A172 (cell line): ENCODE data around the gene WDR5. TPM values are rescaled to one million over a fixed set of nuclear protein-coding genes. Genes with fewer than 3 reads are reported as not detected.

Experiments used
- DNase-seq: peaks from one replicate; pipeline ENCODE4 v3.0.0-alpha.2; 2015; ENCODE audit warnings: low spot score
- total RNA-seq: library from RNA; depleted of rRNA; stranded (reverse); fragments of >200 nt; shearing (Covaris generic); gene quantifications from 2 replicates; pipeline ENCODE4 v1.2.3, GENCODE V29; 2014

The WDR5 gene
- total RNA-seq, 1 experiment from 2014 or later, result 35.7 TPM

DNA sequence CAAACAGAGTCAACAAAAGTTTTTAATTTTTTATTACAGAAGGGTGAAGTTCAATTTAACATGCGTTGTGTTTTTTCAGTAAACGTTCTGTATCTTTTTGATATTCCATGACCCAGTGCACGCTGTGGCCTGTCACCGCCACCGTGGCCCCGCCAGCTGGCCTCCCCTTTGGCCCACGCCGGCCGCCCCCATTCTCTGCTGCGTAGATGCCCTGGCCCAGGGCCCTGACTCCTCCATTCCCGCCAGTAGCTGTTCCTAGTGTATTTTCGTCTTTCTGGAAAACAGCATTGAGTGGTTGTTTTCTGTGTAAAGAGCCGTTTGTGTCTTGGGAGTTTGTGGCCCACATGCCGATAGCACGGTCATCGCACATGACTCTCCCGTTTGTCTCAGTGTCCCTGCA lies 22.4 kb downstream of the WDR5 start:
- DNase-seq, result no peak

DNA sequence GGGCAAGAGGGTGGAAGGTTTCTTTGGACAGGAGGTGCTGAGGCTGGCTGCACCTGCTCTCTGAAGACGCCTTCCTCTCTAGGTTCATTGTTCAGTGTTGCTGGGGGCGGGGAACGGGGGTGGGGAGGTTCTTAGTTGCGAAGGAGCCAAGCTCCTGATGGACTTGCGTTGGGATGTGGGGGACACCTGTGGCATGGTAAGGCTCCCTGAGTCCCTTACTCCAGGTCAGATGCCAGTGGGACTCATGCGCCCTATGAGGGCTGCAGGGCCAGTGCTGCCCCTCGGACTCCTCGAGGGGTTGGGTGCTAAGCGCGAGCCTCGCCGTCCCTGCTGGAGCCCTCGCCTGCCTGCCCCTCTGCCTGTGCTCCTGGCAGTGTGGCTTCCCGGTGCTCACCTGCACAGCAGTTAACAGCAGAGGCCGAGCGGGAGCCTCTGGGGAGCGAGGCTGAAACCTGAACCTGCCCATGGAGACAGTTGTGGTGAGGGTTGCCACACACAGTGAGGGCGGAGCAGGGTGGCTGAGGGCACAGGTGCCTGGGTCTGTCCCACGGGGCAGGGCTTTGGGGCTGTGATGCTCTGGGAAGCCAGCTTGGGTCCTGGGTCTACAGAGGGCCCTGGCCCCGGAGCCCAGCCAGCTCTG lies 23.0 kb downstream of the WDR5 start:
- no peak for DNase-seq

DNA sequence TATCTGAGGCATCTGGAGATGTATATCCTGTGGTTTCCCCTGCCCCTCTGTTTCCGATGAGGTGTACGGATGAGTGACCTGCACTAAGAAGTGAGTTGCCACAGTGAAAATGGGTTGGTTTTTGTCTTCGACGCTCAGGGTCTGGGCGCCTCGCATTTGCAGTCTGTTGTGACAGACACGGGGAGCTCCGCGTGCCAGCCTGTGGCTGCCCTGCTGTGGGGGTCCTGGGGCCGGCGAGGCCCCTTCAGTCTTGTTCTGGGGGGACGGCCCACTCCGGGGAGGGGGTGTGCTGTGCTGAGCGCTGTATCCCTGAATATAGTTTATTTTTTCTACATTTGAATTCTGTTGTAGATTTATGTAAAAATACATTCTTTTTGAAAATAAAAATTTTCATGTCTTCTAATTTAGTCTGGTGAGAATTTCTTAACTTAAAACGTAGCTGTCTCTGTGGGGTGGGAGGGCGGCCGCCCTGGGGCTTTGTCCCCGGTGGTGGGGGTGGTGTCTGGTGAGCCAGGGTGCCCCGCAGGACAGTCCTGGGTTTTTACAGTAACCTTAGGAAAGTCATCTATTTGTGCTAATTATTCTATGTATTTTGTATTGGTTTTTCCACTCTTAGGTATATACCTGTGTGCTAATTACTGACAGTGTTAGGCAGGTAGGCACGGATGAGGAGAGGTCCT lies 23.8 kb downstream of the WDR5 start:
- no peak for DNase-seq

DNA sequence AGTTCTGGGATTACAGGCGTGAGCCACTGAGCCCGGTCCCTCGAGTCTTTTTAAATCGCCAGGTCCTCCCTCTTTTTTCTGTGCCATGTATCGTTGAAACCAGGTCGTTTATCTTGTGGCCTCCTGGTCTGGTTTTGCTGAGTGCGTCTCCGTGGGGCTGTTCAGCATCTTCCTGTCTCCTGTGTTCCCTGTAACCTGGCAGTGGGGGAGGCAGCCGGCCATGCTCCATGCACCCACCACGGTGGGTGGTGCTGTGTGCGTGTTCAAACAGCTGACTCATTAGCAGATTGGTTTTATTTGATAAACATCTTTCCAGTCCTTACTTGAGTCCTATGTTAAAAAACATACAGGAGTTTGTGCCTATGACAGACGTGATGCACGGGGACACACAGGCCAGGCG lies 25.8 kb downstream of the WDR5 start:
- no peak for DNase-seq

DNA sequence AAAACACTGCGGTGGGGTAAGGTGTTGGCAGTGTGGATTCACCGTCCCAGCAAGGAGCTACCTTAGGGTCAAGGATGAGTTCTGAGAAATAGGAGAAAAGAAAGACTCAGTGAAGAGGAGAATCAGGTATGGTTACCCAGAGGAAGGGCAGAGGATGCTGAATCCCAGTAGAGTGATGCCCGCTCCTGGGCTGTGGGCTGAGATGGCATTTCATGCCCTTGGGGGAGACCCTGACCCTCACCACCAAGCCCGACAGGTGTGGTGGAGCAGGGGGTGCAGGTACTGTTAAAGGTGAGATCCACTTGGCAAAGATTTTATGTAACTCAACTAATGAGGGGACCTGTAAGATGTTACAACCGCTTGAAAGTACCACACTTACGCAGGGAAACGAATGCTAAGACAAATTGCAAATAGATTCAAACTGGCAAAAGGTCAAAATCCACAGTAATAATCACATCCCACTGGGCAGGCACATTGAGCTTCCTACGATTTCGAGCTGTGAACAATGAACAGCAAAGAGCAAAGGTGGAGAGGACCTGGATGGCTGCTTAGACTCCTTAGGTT lies 26.4 kb downstream of the WDR5 start:
- DNase-seq, result no peak

DNA sequence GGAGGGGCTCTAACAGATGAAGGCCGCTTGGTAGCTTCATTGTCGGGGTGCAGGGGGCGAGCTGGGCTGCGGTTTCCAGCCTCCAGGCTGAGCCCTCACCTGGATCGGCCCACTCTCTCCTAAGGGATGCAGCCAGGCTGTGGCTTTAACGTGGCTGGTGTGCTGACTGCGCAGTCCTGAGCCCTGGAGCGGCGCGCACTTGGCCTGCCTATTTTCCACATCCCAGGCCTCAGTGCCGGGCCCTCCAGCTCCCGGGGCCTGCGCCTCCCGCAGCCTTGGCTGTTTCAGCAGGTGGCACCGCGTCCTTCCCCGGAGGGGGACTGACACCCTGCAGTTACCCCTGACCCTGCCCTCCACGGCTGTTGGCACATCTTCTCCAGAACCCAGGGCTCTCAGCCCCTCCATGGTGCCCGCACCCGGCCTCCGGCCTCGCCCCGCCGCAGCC lies 27.1 kb downstream of the WDR5 start:
- DNase-seq, result no peak

DNA sequence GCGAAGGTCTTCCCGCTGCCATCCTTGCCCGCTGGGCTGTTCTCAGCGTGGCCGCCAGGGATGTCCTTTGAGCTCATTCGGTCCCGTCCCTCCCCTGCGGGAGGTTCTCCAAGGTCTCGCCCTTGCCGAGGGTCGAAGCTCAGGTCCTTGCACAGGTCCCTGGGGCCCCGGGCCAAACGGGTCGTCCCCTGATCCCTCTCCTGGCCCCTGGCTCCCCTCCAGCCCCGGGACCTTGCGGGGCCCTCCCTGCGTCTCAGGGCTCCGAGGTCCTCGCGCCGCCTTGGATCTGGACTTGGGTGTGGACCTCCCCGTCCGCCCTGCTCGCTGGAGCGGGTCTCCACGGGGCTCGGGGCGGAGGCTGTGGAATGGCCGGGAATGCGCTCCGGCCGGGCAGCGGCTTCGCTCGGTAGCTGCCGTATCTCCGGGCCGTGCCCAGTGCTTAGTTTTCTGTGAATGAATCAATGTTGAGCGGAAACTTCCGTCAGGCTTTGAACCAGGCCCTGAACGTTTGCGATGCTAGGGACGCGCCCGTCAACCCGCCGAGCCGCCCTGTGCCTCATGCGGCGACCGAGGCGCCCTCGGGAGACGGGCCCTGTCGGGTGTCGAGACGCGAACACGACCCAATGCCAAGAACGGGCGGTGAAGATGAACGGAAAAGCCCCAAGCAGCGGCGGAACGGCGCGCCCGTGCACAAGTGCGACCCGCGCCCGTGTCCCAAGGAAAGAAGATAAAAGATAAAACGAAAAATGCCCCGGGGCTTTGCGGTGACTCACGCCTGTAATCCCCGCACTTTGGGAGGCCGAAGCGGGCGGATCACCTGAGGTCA lies 27.7 kb downstream of the WDR5 start:
- no peak for DNase-seq

DNA sequence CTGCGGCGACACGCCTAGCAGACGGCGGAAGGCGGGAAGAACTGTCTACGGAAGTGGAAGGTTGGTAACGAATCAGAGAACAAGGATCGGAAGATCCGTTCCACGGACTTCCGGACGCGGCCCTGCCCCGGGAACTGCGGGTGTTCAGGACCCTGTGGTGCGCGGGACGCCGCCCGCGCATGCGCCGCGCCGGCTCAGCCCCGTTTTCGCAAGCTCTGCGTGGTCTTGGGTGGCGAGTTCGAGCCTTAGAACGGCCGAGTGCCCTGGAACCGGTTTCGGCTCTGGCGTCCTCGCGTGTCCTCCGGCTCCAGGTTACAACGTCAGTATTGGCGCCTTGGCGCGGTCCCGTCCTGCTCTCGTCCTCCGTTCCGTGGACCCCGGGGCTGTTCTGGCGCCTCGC lies 29.0 kb downstream of the WDR5 start:
- no peak for DNase-seq

DNA sequence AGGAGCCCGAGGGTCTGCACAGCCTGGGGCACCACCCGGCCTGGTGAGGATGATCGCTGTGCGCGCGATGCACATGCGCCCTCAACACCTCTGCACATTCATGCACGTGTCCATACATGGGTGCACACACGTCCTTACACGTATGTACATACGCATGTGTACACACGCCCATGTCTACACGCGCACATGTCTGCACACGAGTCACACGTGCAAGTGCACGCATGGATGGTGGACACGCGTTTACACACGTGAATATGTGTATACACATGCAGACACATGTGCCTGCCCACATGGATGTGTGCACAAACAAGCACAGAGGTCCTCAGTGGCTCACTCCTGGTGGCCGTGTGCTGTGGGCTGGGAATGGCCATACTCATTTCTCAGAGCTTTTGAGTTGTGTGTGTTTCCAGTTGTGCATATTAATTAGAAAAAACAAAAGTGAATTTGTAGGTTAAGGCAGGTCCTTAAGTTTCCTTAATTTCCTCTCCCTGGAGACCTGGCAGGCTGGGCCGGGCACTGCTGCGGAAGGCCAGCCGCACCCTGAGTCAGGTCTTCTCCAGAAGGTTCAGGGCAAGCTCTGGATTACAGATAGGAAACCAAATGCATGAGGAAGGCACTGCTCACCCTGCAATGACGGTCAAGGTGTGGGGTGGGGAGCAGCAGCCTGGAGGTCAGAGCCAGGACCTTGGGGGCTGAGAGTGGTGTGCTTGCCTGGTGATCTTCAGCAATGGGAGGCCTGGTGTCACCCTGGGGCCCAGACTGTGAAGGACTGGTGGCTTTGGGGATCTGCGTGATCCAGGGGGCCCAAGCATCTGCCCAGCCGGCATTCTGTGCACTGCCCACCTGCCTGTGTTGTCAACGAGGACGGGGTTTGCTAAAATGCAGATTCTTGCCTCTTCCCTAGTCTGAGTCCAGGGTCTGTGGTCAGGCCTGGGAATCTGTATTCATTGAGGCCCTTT lies 29.8 kb downstream of the WDR5 start:
- DNase-seq, result no peak

DNA sequence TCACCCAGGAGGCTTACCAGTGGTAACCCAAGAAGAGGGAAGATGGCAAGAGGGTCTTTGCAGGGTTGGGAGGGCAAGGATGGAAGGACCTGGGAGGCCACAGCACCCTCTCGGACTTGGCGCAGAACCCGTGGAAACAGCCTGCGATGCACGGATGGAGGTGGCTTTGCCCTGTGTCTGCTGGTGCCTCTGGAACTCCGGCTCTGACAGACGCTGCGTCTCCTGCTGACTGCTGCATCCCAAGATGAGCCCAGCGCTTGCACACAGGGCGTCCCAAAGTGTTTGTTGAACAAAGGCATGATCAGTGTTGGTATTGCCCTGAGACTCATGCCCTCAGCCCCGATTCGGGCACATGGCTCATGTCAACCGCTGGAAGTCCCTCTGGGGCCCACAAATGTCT lies 30.5 kb downstream of the WDR5 start:
- DNase-seq, result no peak

DNA sequence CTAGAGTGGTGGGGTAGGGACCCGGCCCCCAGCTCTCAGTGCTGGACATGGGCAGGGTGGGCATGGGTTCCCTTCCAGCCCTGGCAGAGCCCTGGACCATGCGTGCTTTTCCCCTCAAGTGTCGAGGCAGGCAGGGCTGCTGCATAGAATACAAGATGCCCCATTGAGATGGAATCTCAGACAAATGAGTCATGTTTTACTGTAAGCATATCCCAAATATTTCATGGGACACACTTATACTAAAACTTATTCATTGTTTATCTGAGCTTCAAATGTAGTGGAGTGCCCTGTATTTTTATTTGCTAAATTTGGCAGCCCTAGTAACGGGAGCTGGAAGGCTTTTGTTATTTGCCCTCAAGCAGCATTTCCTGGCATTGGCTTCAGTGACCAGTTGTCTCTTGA lies 31.6 kb downstream of the WDR5 start:
- DNase-seq, result peak; percentile 61

DNA sequence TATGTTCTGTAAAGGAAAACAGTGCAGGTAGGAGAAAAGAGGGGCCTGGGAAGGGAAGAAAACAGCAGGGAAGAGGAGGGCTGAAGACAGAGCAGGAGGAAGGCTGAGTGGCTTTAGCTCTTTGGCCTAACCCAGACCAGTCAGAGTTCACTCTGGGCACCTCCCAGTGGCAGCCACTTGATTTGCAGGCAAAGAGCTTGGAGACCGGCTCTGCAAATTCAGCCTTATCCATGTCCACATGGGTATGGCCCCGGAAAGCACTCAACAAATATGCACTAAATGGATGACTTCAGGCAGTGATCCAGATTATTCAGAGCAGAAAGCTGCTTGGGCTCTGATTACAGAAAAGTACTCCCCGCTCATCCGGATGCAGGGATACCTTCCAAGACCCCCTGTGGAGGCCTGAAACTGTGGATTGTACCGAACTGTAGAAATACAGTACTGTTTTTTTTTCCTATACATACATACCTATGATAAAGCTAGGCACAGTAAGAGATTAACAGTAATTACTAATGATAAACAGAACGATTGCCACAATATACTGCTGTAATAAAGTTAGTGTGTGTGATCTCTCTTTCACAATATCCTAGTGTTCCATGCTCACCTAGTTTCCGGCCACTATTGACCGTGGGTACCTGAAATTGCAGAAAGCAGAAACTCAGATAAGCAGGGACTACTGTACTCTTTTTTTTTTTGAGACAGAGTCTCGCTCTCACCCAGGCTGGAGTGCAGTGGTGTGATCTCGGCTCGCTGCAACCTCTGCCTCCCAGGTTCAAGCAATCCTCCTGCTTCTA lies 33.1 kb downstream of the WDR5 start:
- DNase-seq, result no peak

DNA sequence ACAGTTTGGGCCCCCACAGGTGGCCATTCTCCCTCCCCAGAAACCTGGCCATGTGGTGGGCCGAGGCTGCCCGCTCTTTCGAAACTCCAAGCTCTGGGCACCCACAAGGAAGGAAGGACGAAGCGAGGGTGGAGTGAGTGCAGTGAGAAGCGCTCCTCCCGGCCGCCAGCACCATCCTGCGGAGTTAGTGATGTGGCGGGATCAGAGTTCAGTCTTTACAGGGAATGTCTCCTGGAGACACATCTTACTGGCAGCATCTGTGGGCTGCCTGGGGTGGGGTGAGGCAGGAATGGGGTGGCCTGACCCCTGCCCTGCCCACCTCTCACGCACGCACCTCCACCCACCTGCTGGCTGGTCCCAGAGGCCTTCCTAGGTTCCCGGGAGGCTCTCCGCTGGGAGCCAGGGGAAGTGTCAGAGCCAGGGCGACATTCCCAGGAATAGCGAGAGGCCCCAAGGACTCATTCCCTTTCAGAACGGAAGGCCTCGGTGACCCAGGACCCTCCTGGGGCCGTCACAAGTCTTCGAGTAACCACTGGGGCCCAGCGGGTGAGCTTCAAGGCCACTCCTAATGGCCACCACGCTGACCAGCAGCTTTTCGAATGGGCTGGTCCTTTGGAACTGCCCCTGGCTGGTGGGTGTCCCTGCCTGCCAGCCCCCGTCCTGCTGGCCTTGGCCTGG lies 34.0 kb downstream of the WDR5 start:
- no peak for DNase-seq

DNA sequence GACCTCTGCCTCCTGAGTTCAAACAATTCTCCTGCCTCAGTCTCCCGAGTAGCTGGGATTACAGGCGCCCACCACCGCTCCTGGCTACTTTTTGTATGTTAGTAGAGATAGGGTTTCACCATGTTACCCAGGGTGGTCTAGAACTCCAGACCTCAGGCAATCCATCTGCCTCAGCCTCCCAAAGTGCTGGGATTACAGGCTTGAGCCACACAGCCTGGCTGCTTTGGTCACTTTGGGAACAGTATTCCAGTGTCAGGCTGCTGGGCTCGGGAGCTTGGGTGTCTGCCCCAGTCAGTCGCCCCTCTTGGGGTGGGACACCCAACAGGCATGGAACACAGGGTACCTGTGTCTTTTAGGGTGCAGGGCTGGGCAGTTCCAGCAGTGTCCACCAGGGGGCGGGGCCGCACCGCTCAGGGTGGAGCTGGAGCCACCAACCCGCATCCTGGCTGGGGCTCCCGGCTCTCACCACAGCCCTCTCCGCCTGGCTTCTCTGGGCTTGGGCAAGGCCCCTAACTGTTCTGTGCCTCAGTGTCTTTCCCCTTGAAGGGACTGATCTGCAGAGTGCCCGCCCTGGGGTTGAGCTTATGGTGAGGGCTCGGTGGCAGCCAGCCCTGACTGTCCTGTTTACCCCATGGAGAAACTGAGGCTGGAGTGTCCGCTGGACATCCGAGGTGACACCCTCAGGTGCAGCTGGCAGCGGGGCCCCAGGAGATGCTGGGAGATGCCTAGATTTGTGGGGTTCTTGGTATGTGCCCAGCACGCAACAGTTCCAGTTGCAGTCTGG lies 34.8 kb downstream of the WDR5 start:
- DNase-seq, result no peak

DNA sequence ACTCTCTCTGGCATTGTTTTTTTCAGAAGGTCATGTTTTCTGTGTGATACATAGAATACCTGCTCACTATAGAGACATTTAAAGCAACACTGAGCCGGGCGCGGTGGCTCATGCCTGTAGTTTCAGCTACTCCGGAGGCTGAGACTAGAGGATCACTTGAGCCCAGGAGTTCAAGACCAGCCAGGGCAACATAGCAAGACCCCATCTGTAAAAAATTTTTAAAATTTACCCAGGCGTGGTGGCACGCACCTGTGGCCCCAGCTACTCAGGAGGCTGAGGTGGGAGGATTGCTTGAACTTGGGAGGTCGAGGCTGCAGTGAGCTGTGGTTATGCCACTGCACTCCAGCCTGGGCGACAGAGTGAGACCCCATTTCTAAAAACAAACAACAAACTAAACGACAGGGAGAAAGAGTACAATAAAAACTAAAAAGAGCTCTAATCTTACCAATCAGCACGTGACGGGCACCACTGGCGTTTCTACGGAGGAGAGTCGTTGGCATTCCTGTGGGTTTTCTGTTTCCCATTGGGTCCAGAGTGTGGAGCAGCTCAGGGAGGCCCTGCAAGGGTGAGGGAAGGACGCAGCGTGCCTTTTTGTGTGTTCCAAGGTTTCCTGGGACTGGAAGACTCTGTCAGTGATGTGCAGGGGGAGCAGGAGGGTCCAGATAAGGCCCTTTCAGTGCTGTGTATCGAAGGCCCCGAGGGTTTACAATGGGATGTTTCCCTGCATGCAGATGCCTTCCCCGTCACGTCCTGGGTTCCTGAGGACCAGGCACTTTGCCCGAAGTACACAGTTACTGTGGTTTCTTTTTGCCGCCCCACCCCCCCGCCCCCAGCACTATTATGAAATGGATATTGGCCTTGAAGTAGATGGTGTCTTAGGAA lies 35.7 kb downstream of the WDR5 start:
- DNase-seq, result peak; percentile 74

DNA sequence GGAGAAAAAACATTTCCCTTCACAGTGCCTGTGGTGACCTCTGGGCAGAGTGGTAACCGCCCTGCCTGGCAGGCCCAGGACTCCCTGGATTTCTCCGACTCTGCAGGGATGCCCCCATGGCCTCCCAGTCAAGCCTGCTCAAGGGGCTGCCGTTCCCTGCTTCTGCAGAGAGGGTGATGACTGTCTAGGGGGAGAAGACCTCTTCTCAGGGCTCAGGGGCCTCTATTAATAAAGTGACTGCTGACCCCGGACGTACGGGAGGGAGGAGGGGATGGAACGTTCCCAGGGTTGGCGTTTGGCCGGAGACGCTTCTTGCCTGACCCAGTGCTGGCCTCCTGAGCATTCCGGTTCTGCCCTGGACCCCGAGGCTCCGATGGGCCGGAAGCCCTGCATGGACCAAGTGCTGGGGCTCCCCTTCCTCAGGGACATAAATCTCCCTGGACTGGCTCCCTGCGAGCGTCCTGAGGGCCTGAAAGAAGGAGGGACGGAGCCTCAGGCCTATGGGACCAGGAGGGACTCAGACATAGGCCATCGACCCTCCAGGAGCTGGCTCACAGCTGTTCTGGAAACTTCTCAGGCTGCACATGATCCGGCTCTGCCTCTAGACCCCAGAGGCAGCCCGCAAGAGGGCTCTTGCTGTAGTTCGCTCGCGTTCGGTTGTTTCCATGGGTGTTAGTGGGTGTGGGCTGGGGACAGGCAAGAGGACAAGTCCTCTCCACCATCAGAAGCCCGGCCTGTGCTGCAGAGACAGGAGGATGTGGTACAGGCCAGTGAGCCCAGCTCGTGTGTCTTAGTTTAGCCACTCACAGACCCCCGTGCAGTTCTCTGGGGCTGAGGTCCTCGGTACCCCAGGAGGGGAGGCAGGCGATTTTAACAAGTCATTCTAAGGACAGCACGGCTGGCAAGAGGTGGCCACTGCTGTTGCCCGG lies 36.6 kb downstream of the WDR5 start:
- DNase-seq, result no peak
